HEK293 (cell line): ENCODE results near the gene ATP5MC2.

Experiments used
- CTCF ChIA-PET: fragments of 350-600 bp; formaldehyde crosslinking; extraction: SDS; loops from one replicate; lab custom pipeline; 2021; ENCODE audit warnings: antibody characterized with exemption; lab: Yijun Ruan, JAX
- POLR2A ChIA-PET: fragments of 300-600 bp; formaldehyde crosslinking; extraction: SDS; loops from one replicate; lab custom pipeline; 2020; ENCODE audit warnings: antibody characterized with exemption, inconsistent platforms; lab: Yijun Ruan, JAX
- H3K27ac ChIP-seq: fragments of 200-500 bp; sonication (Bioruptor generic); 2 replicates; pipeline ENCODE4 v1.5.1; 2014; ENCODE audit warnings: low read depth, low read length, control low read depth, inconsistent platforms; ENCODE audit errors: extremely low read depth
- H3K36me3 ChIP-seq, 2 experiments: fragments of 200-500 bp in 1 of 2; sonication (Bioruptor generic) in 1 of 2; 1 replicate in 1 of 2; 2 replicates in 1 of 2; pipeline ENCODE4 v1.5.1; 2014 to 2017; ENCODE audit warnings: inconsistent platforms in 2 of 2, low read length in 2 of 2; ENCODE audit not compliant: control insufficient read depth in 2 of 2, insufficient read depth in 1 of 2
- H3K4me1 ChIP-seq: fragments of 200-500 bp; sonication (Bioruptor generic); 2 replicates; pipeline ENCODE4 v1.5.1; 2014; ENCODE audit warnings: mild to moderate bottlenecking, low read length, inconsistent platforms; ENCODE audit not compliant: control insufficient read depth, insufficient read depth
- H3K4me3 ChIP-seq: 2 replicates; pipeline ENCODE4 v1.5.1; 2011; ENCODE audit warnings: low read depth, mild to moderate bottlenecking, control low read depth, low read length, moderate library complexity
- H3K9me3 ChIP-seq: fragments of 200-500 bp; sonication (Bioruptor generic); 2 replicates; pipeline ENCODE4 v1.5.1; 2014; ENCODE audit warnings: low read depth, low read length, inconsistent platforms; ENCODE audit not compliant: control insufficient read depth, insufficient read depth
- IKZF3 ChIP-seq: fragments of 450-650 bp; IDR thresholded peaks from 2 replicates; pipeline ENCODE4 v1.5.0; 2018; ENCODE audit warnings: missing biosample characterization, mild to moderate bottlenecking, missing genetic modification characterization, moderate library complexity
- KLF17 ChIP-seq: fragments of 450-650 bp; formaldehyde crosslinking; IDR thresholded peaks from 2 replicates; pipeline ENCODE4 v1.5.1; 2016; ENCODE audit warnings: missing biosample characterization, missing genetic modification characterization
- KLF7 ChIP-seq: fragments of 450-650 bp; formaldehyde crosslinking; IDR thresholded peaks from 2 replicates; pipeline ENCODE4 v1.5.1; 2016; ENCODE audit warnings: missing biosample characterization, missing genetic modification characterization, borderline replicate concordance
- KLF8 ChIP-seq: fragments of 450-650 bp; formaldehyde crosslinking; IDR thresholded peaks from 2 replicates; pipeline ENCODE4 v1.5.1; 2016; ENCODE audit warnings: missing biosample characterization, missing genetic modification characterization
- PRDM6 ChIP-seq: fragments of 450-650 bp; formaldehyde crosslinking; IDR thresholded peaks from 2 replicates; pipeline ENCODE4 v1.5.1; 2017; ENCODE audit warnings: missing biosample characterization, missing genetic modification characterization
- SP3 ChIP-seq: fragments of 450-650 bp; formaldehyde crosslinking; IDR thresholded peaks from 2 replicates; pipeline ENCODE4 v1.5.1; 2016; ENCODE audit warnings: missing biosample characterization, missing genetic modification characterization
- TSHZ1 ChIP-seq: fragments of 450-650 bp; formaldehyde crosslinking; IDR thresholded peaks from 2 replicates; pipeline ENCODE4 v1.5.1; 2016; ENCODE audit warnings: missing biosample characterization, missing genetic modification characterization, borderline replicate concordance
- YY1 ChIP-seq: fragments of 450-650 bp; formaldehyde crosslinking; IDR thresholded peaks from 2 replicates; pipeline ENCODE4 v1.5.1; 2018; ENCODE audit warnings: missing biosample characterization, missing genetic modification characterization
- ZBTB20 ChIP-seq: fragments of 450-650 bp; formaldehyde crosslinking; IDR thresholded peaks from 2 replicates; pipeline ENCODE4 v1.5.1; 2016; ENCODE audit warnings: missing biosample characterization, missing genetic modification characterization
- ZNF18 ChIP-seq: fragments of 450-650 bp; formaldehyde crosslinking; IDR thresholded peaks from 2 replicates; pipeline ENCODE4 v1.5.1; 2016; ENCODE audit warnings: missing biosample characterization, missing genetic modification characterization
- ZNF24 ChIP-seq: fragments of 450-650 bp; formaldehyde crosslinking; IDR thresholded peaks from 2 replicates; pipeline ENCODE4 v1.5.1; 2016; ENCODE audit warnings: missing biosample characterization, missing genetic modification characterization
- ZNF302 ChIP-seq: fragments of 450-650 bp; formaldehyde crosslinking; IDR thresholded peaks from 2 replicates; pipeline ENCODE4 v1.5.1; 2016; ENCODE audit warnings: missing biosample characterization, missing genetic modification characterization, low read depth
- ZNF391 ChIP-seq: fragments of 450-650 bp; formaldehyde crosslinking; IDR thresholded peaks from 2 replicates; pipeline ENCODE4 v1.5.1; 2016; ENCODE audit warnings: low read depth, missing biosample characterization, missing genetic modification characterization, borderline replicate concordance
- ZNF449 ChIP-seq: fragments of 450-650 bp; formaldehyde crosslinking; IDR thresholded peaks from 2 replicates; pipeline ENCODE4 v1.5.1; 2017; ENCODE audit warnings: missing biosample characterization, mild to moderate bottlenecking, missing genetic modification characterization, moderate library complexity
- ZNF518A ChIP-seq: fragments of 450-650 bp; formaldehyde crosslinking; conservative IDR thresholded peaks from 2 replicates; pipeline ENCODE4 v1.5.1; 2016; ENCODE audit warnings: low read depth, missing biosample characterization, missing genetic modification characterization
- ZNF549 ChIP-seq: fragments of 450-650 bp; IDR thresholded peaks from 2 replicates; pipeline ENCODE4 v1.5.1; 2018; ENCODE audit warnings: missing biosample characterization, missing genetic modification characterization, mild to moderate bottlenecking, inconsistent platforms, moderate library complexity
- ZNF561 ChIP-seq: fragments of 450-650 bp; IDR thresholded peaks from 2 replicates; pipeline ENCODE4 v1.5.1; 2018; ENCODE audit warnings: missing biosample characterization, missing genetic modification characterization, borderline replicate concordance
- ZNF701 ChIP-seq: fragments of 450-650 bp; formaldehyde crosslinking; IDR thresholded peaks from 2 replicates; pipeline ENCODE4 v1.5.1; 2016; ENCODE audit warnings: missing biosample characterization, missing genetic modification characterization
- ZNF704 ChIP-seq: fragments of 450-650 bp; formaldehyde crosslinking; IDR thresholded peaks from 2 replicates; pipeline ENCODE4 v1.5.1; 2016; ENCODE audit warnings: missing biosample characterization, missing genetic modification characterization

Gene ATP5MC2

GRCh38 chr12:53675701-53676607, at the start of gene ATP5MC2:
Gene ATP5MC2 (minus strand): TSS chr12:53676083. CDS start chr12:53672614, 3,469 bp downstream.
- Histone ChIP-seq H3K4me3 (peak within 1 kb of the TSS; percentile 68), H3K9me3 (no peaks in the 10 kb centered on the region), H3K4me1 (0 out of 2 replicates have a peak, but pooled peaks cover 7% of the 10 kb centered on the region), H3K27ac (peak within 1 kb of the TSS; percentile 90), H3K36me3 (peaks cover 25 to 29% of the 10 kb centered on the region in 2 experiments; a peak in 2 of 3 replicates)
- POLR2A ChIA-PET, result interaction anchor here (0.6 to 2.9 kb wide), 18 partner anchors 9 to 381 kb away, joined by 3 to 13 read pairs (median 4); partner anchors contain the start of genes ATF7, CALCOCO1, HOXC13 and MAP3K12
- CTCF ChIA-PET, result interaction anchor here (0.6 to 3.6 kb wide), 29 partner anchors 8 to 610 kb away, joined by 3 to 50 read pairs (median 4); no protein-coding TSS in a partner anchor
- TF ChIP-seq YY1 (peak; percentile 96), ZNF561 (tag by site-specific recombination) (no peak; the same call in 1 of the 2 replicates), ZNF701 (tag by site-specific recombination) (no peak), ZNF302 (tag by site-specific recombination) (no peak), ZBTB20 (tag by site-specific recombination) (no peak; the same call in 1 of the 2 replicates), SP3 (peak; percentile 80), ZNF704 (no peak), ZNF518A (tag by site-specific recombination) (peak; percentile 33), TSHZ1 (tag by site-specific recombination) (no peak), ZNF449 (peak; percentile 70), ZNF549 (tag by site-specific recombination) (no peak), KLF7 (peak; percentile 82; the same call in 1 of the 2 replicates), ZNF24 (peak; percentile 74), IKZF3 (tag by site-specific recombination) (peak; percentile 57), KLF8 (tag by site-specific recombination) (peak; percentile 88), ZNF391 (peak; percentile 15), ZNF18 (tag by site-specific recombination) (peak; percentile 42; the same call in 1 of the 2 replicates), PRDM6 (tag by site-specific recombination) (no peak), KLF17 (tag by site-specific recombination) (peak; percentile 80; the same call in 1 of the 2 replicates)
